Rectal smooth muscle tissue (tissue), 1 donor: ENCODE measurements around the gene ZNF768.

Experiments used
- H3K27ac ChIP-seq: one replicate; pipeline ENCODE4 v1.7.0; 2013; ENCODE audit warnings: low read depth, low read length, inconsistent platforms
- H3K27me3 ChIP-seq: one replicate; pipeline ENCODE4 v1.7.0; 2013; ENCODE audit warnings: low read length; ENCODE audit not compliant: control insufficient read depth, insufficient read depth
- H3K36me3 ChIP-seq: one replicate; pipeline ENCODE4 v1.7.0; 2013; ENCODE audit warnings: low read length; ENCODE audit not compliant: control insufficient read depth, insufficient read depth
- H3K4me1 ChIP-seq: one replicate; pipeline ENCODE4 v1.7.0; 2013; ENCODE audit warnings: low read length; ENCODE audit not compliant: control insufficient read depth, insufficient read depth
- H3K4me3 ChIP-seq: one replicate; pipeline ENCODE4 v1.7.0; 2013; ENCODE audit warnings: low read length
- H3K9ac ChIP-seq: one replicate; pipeline ENCODE4 v1.7.0; 2013; ENCODE audit warnings: low read length

Gene ZNF768

DNA sequence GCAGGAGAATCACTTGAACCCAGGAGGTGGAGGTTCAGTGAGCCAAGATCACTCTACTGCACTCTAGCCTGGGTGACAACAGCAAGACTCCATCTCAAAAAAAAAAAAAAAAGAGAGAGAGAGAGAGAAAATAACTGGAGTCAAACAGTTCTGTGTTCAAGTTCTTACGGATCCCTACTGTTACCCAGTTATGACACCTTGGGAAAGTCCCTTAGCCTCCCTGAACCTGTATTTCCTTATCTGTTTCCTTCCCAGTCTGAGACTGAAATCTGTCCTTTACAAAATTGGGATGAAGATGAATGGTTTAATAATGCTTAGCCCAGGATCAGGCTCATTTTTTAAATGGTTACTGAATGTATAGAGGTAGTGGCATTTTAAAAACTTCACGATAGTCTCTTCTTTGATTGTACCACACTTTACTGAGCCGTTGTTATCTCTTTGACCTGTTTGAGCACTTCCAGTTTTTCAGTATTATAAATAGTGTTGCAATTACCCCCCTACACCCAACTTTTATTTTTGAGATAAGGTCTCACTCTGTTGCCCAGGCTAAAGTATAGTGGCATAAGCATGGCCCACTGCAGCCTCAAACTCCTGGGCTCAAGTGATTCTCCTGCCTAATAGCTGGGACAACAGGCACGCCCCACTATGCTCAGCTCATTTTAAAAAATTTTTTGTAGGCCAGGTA, 17.1 kb downstream of the ZNF768 start:
- no peaks in the 10 kb centered on the region for H3K27me3 ChIP-seq
- H3K4me1 ChIP-seq: no peaks in the 10 kb centered on the region
- H3K4me3 ChIP-seq: no peak overlapping the region
- H3K27ac ChIP-seq: no peak overlapping the region
- H3K9ac ChIP-seq: no peak overlapping the region
- no peaks in the 10 kb centered on the region for H3K36me3 ChIP-seq

DNA sequence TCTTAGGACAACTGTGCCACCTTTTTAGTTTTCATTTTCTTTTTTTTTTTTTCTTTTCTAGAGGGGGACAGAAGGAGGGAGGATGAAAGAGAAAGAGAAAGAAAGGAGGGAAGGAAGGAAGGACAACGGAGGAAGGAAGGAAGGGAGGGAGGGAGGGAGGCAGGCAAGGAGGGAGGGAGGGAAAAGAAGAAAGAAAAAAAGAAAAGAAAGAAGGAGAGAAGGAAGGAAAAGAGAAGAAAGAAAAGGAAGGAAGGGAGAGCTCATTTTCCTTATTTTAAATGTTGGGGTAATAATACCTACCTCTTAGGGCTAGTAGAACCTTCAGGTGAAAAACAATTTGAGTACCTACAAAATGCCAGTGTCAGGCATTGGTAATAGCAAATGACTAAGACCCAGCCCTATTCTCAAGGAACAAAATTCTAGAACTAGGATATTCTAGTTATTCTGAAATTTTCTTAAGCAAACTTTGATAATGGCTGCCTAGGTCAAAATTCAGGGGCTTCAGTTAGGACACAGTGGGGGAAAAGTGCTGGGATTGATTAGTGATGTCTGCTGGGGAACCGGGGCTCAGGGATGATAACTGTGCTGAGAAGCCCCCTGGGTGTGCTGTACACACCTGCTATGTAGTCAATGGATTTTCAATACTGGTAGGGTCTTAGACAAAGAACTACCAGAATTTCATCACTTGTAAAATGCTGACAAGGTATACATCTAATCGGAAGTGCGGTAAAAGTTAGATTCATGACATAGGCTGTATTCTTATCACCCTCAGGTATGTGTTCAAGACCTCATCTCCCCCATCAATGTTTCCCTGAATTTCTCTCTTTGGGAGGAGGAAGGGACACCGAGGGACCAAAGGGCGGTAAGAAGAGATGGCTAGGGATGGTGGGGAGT, 22.7 kb downstream of the ZNF768 start:
- Histone ChIP-seq H3K27me3 (no peaks in the 10 kb centered on the region), H3K27ac (no peak overlapping the region), H3K36me3 (no peaks in the 10 kb centered on the region), H3K4me1 (no peaks in the 10 kb centered on the region), H3K9ac (no peak overlapping the region), H3K4me3 (no peak overlapping the region)

DNA sequence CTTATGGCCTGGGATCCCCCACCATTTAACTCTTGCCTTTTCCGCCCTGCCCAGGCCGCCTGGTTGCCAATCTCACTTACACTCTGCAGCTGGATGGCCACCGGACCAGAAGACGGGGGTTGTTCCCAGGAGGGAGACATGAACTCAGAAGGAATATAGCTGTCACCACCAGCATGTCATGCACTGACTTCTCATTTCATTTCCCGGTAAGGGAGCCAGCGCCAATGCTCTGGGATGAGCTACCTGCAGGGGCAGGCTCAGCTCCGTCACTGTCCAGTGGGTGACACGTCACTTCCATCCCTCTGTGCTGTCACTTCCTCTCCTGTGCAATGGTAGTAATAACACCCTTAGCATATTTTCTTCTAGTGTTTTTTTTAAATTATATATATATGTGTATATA, 27.1 kb downstream of the ZNF768 start:
- Histone ChIP-seq H3K27me3 (no peaks in the 10 kb centered on the region), H3K9ac (no peak overlapping the region)

DNA sequence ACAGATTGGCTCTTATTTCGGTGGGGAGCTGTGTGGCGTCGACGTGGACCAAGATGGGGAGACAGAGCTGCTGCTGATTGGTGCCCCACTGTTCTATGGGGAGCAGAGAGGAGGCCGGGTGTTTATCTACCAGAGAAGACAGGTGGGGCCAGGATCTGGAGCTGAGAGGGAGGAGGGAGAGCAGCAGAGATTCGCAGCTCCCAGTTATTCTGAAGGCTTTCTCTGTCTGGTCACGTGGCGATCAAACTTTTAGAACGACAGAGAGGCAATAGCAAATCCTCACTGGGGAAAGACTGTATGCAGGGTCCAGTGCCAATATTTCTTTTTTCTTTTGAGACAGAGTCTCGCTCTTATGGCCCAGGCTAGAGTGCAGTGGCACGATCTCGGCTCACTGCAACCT, 31.7 kb downstream of the ZNF768 start:
- H3K9ac ChIP-seq: no peak overlapping the region
- H3K27me3 ChIP-seq: no peaks in the 10 kb centered on the region
- no peak overlapping the region for H3K27ac ChIP-seq

More for the DNA sequence above, 27.1 kb downstream of the ZNF768 start:
- H3K4me3 ChIP-seq: no peak overlapping the region
- no peaks in the 10 kb centered on the region for H3K36me3 ChIP-seq
- no peak overlapping the region for H3K27ac ChIP-seq
- no peaks in the 10 kb centered on the region for H3K4me1 ChIP-seq

DNA sequence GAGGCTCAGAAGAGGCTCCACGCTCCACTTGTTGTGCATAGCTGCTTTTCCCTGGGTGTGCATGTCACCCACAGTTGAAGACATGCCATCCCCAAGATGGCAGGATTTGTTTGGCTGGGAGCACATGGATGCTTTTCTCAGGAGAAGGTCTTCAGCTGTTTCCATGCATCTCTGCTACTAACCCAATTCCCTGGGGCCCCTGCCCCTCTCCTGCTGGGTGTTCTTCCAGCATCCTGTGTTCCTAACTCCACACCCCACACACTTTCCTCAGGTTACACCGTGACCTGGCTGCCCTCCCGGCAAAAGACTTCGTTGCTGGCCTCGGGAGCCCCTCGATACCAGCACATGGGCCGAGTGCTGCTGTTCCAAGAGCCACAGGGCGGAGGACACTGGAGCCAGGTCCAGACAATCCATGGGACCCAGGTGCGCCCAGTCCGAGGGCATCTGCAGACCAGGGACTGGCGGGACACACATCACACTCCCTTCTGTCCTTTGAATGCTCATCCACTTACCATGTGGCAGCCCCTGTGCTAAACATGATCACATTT, 32.4 kb downstream of the ZNF768 start:
- Histone ChIP-seq H3K36me3 (no peaks in the 10 kb centered on the region), H3K27ac (no peak overlapping the region), H3K4me3 (no peak overlapping the region)

More for the DNA sequence above, 31.7 kb downstream of the ZNF768 start:
- H3K4me1 ChIP-seq: no peaks in the 10 kb centered on the region
- H3K36me3 ChIP-seq: no peaks in the 10 kb centered on the region
- no peak overlapping the region for H3K4me3 ChIP-seq

DNA sequence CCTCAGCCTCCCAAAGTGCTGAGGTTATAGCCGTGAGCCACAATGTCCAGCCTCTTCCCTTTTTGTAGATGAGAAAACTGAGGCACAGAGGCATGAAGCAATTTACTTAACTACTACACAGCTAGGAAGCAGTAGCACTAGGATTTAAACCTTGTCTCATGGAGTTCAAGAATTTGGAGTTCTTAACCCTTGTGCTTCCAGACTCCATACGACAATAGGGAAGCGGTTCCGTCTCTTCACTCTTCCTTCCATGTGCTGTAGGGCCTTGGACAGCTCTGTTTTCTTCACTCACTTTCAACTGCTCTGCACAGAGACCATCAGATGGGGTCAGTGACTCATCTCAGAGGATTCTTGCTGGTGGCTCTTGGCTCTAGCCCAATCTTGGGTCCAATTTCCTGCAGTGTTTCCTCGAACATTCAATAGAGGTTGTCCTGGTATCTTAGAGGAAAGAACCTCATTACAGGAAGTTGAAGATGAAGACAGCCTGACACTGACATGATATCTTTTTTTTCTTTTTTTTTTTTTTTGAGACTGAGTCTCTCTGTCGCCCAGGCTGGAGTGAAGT, 34.5 kb downstream of the ZNF768 start:
- Histone ChIP-seq H3K27ac (no peak overlapping the region), H3K27me3 (no peaks in the 10 kb centered on the region), H3K9ac (no peak overlapping the region), H3K36me3 (no peaks in the 10 kb centered on the region), H3K4me3 (no peak overlapping the region), H3K4me1 (no peaks in the 10 kb centered on the region)

More for the DNA sequence above, 32.4 kb downstream of the ZNF768 start:
- H3K4me1 ChIP-seq: no peaks in the 10 kb centered on the region
- no peak overlapping the region for H3K9ac ChIP-seq
- no peaks in the 10 kb centered on the region for H3K27me3 ChIP-seq

DNA sequence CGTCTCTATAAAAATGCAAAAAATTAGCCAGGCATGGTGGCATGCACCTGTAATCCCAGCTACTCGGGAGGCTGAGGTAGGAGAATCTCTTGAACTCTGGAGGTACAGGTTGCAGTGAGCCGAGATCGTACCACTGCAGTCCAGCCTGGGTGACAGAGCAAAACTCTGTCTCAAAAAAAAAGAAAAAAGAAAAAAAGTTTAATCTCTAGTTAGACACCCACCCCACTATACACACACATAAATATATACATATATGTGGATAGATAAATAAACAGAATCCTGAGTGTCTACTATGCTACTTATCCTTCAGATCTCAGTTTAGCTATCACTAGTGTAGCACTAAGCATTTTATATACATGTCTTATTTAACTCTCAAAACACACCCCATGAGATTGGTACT, 35.1 kb downstream of the ZNF768 start:
- Histone ChIP-seq H3K9ac (no peak overlapping the region), H3K27me3 (no peaks in the 10 kb centered on the region), H3K36me3 (no peaks in the 10 kb centered on the region), H3K27ac (no peak overlapping the region), H3K4me1 (no peaks in the 10 kb centered on the region), H3K4me3 (no peak overlapping the region)

DNA sequence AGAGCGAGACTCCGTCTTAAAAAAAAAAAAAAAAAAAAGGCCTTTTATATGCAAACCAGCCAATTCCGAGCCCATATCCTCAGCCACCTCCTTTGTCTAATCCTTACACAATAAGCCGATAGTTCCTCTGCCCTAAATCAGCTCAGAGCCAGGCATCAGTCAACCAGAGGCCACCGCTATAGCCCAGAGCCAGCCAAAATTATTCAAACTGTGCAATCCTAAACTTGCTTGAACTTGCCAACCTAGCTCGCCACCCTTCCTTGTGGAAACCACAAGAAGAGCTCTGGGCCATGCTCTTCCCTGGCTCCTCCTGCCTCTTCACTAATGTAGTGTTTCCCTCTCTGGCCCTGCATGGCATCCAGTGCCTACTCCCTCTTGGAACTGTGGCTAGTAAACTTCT, 36.2 kb downstream of the ZNF768 start:
- Histone ChIP-seq H3K36me3 (no peaks in the 10 kb centered on the region), H3K4me1 (no peaks in the 10 kb centered on the region), H3K27ac (no peak overlapping the region), H3K27me3 (no peaks in the 10 kb centered on the region), H3K4me3 (no peak overlapping the region), H3K9ac (no peak overlapping the region)

DNA sequence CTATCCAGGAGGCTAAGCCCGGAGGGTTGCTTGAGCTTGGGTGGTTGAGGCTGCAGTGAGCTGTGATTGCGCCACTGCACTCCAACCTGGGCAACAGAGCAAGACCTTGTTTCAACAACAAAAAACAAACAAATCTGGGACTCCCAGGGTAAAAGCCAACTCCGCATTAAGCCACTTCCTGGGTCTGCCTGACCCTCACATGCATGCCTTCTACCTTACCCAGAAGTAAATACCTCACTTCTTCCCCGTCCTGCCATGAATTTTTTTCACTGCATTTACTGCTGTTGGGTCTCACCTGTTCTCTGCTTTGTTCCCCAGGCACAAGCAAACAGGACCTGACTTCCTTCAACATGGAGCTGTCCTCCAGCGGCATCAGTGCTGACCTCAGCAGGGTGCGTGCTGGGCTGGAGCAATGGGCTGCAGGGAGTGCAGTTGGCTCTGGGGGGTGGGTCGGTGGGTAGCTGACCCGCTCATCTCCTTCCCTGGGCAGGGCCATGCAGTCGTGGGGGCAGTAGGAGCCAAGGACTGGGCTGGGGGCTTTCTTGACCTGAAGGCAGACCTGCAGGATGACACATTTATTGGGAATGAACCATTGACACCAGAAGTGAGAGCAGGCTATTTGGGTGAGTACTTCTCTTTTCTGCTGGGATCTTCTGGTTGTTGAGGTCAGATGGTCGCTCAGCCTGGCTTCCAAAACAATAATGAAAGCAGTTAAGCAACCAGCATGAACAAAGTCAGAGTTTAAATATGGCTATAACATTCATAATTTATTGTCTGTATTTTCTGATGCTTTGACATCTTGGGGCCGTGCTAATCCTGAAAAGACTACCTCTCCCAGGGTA, 37.4 kb downstream of the ZNF768 start:
- H3K4me3 ChIP-seq: no peak overlapping the region
- H3K36me3 ChIP-seq: no peaks in the 10 kb centered on the region
- no peak overlapping the region for H3K9ac ChIP-seq
- H3K4me1 ChIP-seq: no peaks in the 10 kb centered on the region
- H3K27ac ChIP-seq: no peak overlapping the region
- H3K27me3 ChIP-seq: no peaks in the 10 kb centered on the region

DNA sequence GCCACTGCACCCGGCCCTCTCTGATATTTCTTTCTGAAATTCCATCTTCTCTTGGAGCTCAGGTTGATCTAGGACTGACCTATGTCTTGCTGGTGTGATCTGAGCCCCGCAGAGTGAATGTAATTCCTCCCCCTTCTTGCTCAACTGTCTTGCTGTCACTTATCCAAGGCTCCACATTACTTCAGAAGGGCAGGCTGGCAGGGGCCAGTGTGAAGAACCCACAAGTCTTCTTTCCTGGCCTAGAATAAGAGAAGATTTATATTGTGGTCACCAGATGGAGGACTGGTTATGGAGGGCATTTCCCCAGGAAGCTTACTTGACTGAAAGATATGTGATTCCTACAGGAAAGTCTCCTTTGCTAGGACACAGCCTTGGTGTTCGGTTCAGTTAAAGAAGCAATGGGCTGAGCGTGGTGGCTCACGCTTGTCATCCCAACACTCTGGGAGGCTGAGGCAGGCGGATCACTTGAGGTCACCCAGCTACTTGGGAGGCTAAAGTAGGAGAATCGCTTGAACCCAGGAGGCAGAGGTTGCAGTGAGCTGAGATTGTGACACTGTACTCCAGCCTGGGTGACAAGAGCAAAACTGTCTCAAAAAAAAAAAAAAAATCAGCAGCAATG, 40.4 kb downstream of the ZNF768 start:
- H3K4me1 ChIP-seq: no peaks in the 10 kb centered on the region
- no peak overlapping the region for H3K9ac ChIP-seq
- H3K27me3 ChIP-seq: no peaks in the 10 kb centered on the region
- no peak overlapping the region for H3K4me3 ChIP-seq
- no peaks in the 10 kb centered on the region for H3K36me3 ChIP-seq
- no peak overlapping the region for H3K27ac ChIP-seq

DNA sequence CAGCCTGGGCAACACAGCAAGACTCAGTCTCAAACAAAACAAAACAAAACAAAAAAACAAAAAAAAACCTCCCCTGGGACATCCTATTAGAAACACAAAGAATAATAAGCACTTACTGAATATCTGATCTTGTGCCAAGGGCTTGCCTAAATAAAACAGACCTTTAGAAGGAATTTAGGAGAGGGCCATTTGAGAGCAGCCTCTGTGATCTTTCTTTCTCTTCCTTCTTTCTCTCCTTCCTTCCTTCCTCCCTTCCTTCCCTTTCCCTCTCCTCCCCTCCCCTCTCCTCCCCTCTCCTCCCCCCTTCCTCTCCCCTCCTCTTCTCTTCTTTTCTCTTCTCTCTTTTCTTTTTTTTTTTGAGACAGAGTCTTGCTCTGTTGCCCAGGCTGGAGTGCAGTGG, 41.5 kb downstream of the ZNF768 start:
- Histone ChIP-seq H3K27me3 (no peaks in the 10 kb centered on the region), H3K36me3 (no peaks in the 10 kb centered on the region), H3K4me1 (no peaks in the 10 kb centered on the region), H3K27ac (no peak overlapping the region), H3K9ac (no peak overlapping the region), H3K4me3 (no peak overlapping the region)
